ENCODE measurements around the gene PTPRE.

PTPRE gene

GRCh38 chr10:128067691-128068397 is 160.9 kb downstream of the PTPRE start:
- Histone ChIP-seq H3K4me3 (ENCODE audit: low read length in 2 of 2) (no peak overlapping the region), H3K4me1 (ENCODE audit: control insufficient read depth in 2 of 2, insufficient read depth in 2 of 2, low read length in 2 of 2) (peaks cover 7 to 18% of the 10 kb centered on the region in 2 donors), H3K9me3 (ENCODE audit: control insufficient read depth in 2 of 2, low read length in 2 of 2) (no peaks in the 10 kb centered on the region), H3K36me3 (ENCODE audit: control insufficient read depth in 2 of 2, insufficient read depth in 2 of 2, low read length in 2 of 2) (peaks cover 41 to 55% of the 10 kb centered on the region in 2 donors), H3K27me3 (ENCODE audit: control insufficient read depth in 2 of 2, insufficient read depth in 2 of 2, low read length in 2 of 2) (no peaks in the 10 kb centered on the region), H3K9ac (ENCODE audit: low read depth in 1 of 2, low read length in 2 of 2) (no peak overlapping the region), H3K27ac (ENCODE audit: low read depth in 2 of 2, low read length in 2 of 2) (no peak overlapping the region)

DNA sequence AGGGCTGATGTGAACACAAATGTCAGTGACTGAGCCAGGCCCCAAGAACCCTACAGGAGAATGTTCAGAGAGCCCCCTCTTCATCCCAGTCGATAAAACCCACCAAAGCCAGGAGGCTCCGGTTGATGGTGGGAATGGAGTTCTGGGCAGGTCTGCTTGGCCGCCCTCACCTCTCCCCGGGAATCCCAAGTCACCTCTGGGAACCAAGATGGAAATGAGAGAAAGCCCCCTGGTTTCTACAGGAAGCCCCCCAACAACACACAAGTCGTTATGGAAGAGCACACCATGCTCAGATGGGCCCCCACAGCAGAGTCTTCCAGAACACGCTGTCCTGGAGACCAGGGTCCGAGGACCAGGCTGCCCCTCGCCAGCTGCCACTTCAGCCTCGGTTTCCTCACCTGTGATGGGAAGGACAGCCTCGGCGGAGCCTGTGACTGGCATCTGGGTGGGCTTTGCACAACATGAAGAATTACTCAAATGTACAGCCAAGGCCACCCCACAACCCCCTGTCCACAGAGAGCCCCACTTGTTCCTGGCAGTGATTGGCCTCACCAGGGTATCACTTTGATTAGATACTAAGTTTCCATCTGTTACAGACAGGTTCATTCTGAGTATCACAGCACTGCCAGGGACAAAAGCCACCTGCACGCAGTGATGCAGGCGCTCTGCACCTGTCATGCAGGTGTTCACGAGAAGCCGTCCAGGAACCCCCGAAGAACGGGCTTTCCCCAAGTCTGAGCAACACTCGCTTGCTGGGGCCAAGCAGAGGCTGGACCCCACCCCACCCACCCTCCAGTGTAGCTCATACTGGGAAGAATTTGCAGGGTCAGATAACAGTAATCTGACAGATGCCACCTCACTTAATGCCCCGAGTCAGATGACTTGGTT is 161.7 kb downstream of the PTPRE start:
- Histone ChIP-seq H3K9ac (ENCODE audit: low read depth in 1 of 2, low read length in 2 of 2) (no peak overlapping the region), H3K9me3 (ENCODE audit: control insufficient read depth in 2 of 2, low read length in 2 of 2) (no peaks in the 10 kb centered on the region), H3K27me3 (ENCODE audit: control insufficient read depth in 2 of 2, insufficient read depth in 2 of 2, low read length in 2 of 2) (no peaks in the 10 kb centered on the region), H3K27ac (ENCODE audit: low read depth in 2 of 2, low read length in 2 of 2) (no peak overlapping the region), H3K36me3 (ENCODE audit: control insufficient read depth in 2 of 2, insufficient read depth in 2 of 2, low read length in 2 of 2) (peaks cover 49 to 63% of the 10 kb centered on the region in 2 donors), H3K4me1 (ENCODE audit: control insufficient read depth in 2 of 2, insufficient read depth in 2 of 2, low read length in 2 of 2) (peaks cover 7 to 13% of the 10 kb centered on the region in 2 donors), H3K4me3 (ENCODE audit: low read length in 2 of 2) (no peak overlapping the region)

- Histone ChIP-seq H3K9me3 (ENCODE audit: control insufficient read depth in 2 of 2, low read length in 2 of 2) (no peaks in the 10 kb centered on the region), H3K27me3 (ENCODE audit: control insufficient read depth in 2 of 2, insufficient read depth in 2 of 2, low read length in 2 of 2) (no peaks in the 10 kb centered on the region), H3K9ac (ENCODE audit: low read depth in 1 of 2, low read length in 2 of 2) (no peak overlapping the region), H3K36me3 (ENCODE audit: control insufficient read depth in 2 of 2, insufficient read depth in 2 of 2, low read length in 2 of 2) (peaks cover 55 to 67% of the 10 kb centered on the region in 2 donors), H3K4me3 (ENCODE audit: low read length in 2 of 2) (no peak overlapping the region), H3K27ac (ENCODE audit: low read depth in 2 of 2, low read length in 2 of 2) (no peak overlapping the region), H3K4me1 (ENCODE audit: control insufficient read depth in 2 of 2, insufficient read depth in 2 of 2, low read length in 2 of 2) (peaks cover under 1 to 4% of the 10 kb centered on the region in 2 donors)
Observed at GRCh38 chr10:128069351-128070051, 162.6 kb downstream of the PTPRE start.

GRCh38 chr10:128070161-128070560 is 163.3 kb downstream of the PTPRE start:
- no peak overlapping the region for H3K27ac ChIP-seq (ENCODE audit: low read depth in 2 of 2, low read length in 2 of 2)

GRCh38 chr10:128070721-128071416 is 164.0 kb downstream of the PTPRE start:
- no peak overlapping the region for H3K4me3 ChIP-seq (ENCODE audit: low read length in 2 of 2)
- no peaks in the 10 kb centered on the region for H3K27me3 ChIP-seq (ENCODE audit: control insufficient read depth in 2 of 2, insufficient read depth in 2 of 2, low read length in 2 of 2)
- no peaks in the 10 kb centered on the region for H3K9me3 ChIP-seq (ENCODE audit: control insufficient read depth in 2 of 2, low read length in 2 of 2)
- peaks cover 0 to 2% of the 10 kb centered on the region in 2 donors for H3K4me1 ChIP-seq (ENCODE audit: control insufficient read depth in 2 of 2, insufficient read depth in 2 of 2, low read length in 2 of 2)
- H3K9ac ChIP-seq (ENCODE audit: low read depth in 1 of 2, low read length in 2 of 2): no peak overlapping the region
- H3K27ac ChIP-seq (ENCODE audit: low read depth in 2 of 2, low read length in 2 of 2): no peak overlapping the region
- peaks cover 58 to 67% of the 10 kb centered on the region in 2 donors for H3K36me3 ChIP-seq (ENCODE audit: control insufficient read depth in 2 of 2, insufficient read depth in 2 of 2, low read length in 2 of 2)

More at GRCh38 chr10:128070161-128070560, 163.3 kb downstream of the PTPRE start:
- Histone ChIP-seq H3K36me3 (ENCODE audit: control insufficient read depth in 2 of 2, insufficient read depth in 2 of 2, low read length in 2 of 2) (peaks cover 58 to 69% of the 10 kb centered on the region in 2 donors), H3K4me3 (ENCODE audit: low read length in 2 of 2) (no peak overlapping the region), H3K9ac (ENCODE audit: low read depth in 1 of 2, low read length in 2 of 2) (no peak overlapping the region), H3K9me3 (ENCODE audit: control insufficient read depth in 2 of 2, low read length in 2 of 2) (no peaks in the 10 kb centered on the region), H3K27me3 (ENCODE audit: control insufficient read depth in 2 of 2, insufficient read depth in 2 of 2, low read length in 2 of 2) (no peaks in the 10 kb centered on the region), H3K4me1 (ENCODE audit: control insufficient read depth in 2 of 2, insufficient read depth in 2 of 2, low read length in 2 of 2) (peaks cover 0 to 2% of the 10 kb centered on the region in 2 donors)

DNA sequence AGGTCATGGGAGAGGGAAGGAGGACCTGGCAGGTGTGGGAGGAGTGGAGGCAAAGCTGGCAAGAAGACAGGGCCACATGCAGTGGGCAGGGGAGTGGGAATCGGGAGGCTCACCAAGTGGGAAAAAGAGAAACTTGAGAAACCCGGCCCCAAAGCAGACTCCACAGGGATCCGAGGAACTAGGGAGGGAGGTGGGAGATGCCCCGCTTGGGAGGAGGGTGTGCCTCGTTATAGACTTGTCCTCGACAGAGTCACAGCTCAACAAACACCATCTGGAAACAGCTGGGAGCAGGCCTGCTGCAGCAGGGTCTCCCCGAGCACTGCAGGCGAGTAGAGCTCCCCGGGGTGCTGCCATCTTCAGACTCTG is 164.5 kb downstream of the PTPRE start:
- H3K9ac ChIP-seq (ENCODE audit: low read depth in 1 of 2, low read length in 2 of 2): no peak overlapping the region
- peaks cover 58 to 67% of the 10 kb centered on the region in 2 donors for H3K36me3 ChIP-seq (ENCODE audit: control insufficient read depth in 2 of 2, insufficient read depth in 2 of 2, low read length in 2 of 2)
- H3K27ac ChIP-seq (ENCODE audit: low read depth in 2 of 2, low read length in 2 of 2): no peak overlapping the region
- H3K9me3 ChIP-seq (ENCODE audit: control insufficient read depth in 2 of 2, low read length in 2 of 2): no peaks in the 10 kb centered on the region
- H3K27me3 ChIP-seq (ENCODE audit: control insufficient read depth in 2 of 2, insufficient read depth in 2 of 2, low read length in 2 of 2): no peaks in the 10 kb centered on the region
- peaks cover 0 to 2% of the 10 kb centered on the region in 2 donors for H3K4me1 ChIP-seq (ENCODE audit: control insufficient read depth in 2 of 2, insufficient read depth in 2 of 2, low read length in 2 of 2)
- H3K4me3 ChIP-seq (ENCODE audit: low read length in 2 of 2): no peak overlapping the region

DNA sequence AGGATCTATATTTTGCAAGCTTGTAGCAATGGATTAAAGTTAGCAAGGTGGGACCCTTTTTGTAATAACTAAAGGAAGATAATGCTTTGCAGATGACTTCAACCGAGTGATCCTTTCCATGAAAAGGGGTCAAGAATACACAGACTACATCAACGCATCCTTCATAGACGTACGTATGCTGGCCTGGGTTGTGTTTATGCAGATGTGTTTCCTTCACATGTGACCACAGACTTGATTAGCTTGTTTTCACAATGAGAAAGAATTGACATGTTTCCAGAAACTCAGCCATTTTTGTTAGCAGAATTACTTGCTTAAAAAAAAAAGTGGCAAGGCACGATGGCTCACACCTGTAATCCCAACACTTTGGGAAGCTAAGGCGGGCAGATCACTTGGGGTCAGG is 165.1 kb downstream of the PTPRE start:
- peaks cover 0 to 2% of the 10 kb centered on the region in 2 donors for H3K4me1 ChIP-seq (ENCODE audit: control insufficient read depth in 2 of 2, insufficient read depth in 2 of 2, low read length in 2 of 2)
- H3K27ac ChIP-seq (ENCODE audit: low read depth in 2 of 2, low read length in 2 of 2): no peak overlapping the region
- H3K36me3 ChIP-seq (ENCODE audit: control insufficient read depth in 2 of 2, insufficient read depth in 2 of 2, low read length in 2 of 2): peaks cover 54 to 68% of the 10 kb centered on the region in 2 donors
- no peaks in the 10 kb centered on the region for H3K27me3 ChIP-seq (ENCODE audit: control insufficient read depth in 2 of 2, insufficient read depth in 2 of 2, low read length in 2 of 2)
- H3K4me3 ChIP-seq (ENCODE audit: low read length in 2 of 2): no peak overlapping the region
- H3K9me3 ChIP-seq (ENCODE audit: control insufficient read depth in 2 of 2, low read length in 2 of 2): no peaks in the 10 kb centered on the region
- no peak overlapping the region for H3K9ac ChIP-seq (ENCODE audit: low read depth in 1 of 2, low read length in 2 of 2)

DNA sequence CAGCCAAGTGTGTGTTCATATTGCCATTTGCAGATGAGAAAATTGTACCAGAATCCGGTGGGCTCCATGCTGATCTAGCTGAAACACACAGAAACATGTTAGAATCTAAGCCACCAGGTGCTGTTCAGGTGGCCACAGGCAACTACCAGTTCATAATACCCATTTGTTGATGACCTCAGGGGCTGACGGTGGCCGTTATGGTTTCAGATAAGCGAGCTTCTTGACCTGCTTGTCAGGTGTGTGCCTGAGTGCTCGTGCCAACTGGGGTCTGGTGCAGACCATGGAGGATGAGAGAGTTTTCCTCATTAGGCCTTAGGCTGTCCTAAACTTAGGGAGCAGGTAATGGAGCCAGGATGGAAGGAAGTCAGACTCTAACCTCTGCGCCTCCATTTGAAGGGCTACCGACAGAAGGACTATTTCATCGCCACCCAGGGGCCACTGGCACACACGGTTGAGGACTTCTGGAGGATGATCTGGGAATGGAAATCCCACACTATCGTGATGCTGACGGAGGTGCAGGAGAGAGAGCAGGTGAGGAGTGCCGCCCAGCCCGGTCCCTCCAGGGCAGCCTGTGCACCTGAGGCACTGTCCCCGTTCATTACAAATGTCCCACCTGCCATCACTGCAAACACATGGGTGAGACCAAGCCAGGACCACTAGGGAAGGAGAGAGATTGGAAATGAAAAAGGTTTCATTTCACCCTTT is 166.2 kb downstream of the PTPRE start:
- peaks cover 56 to 73% of the 10 kb centered on the region in 2 donors for H3K36me3 ChIP-seq (ENCODE audit: control insufficient read depth in 2 of 2, insufficient read depth in 2 of 2, low read length in 2 of 2)
- no peak overlapping the region for H3K27ac ChIP-seq (ENCODE audit: low read depth in 2 of 2, low read length in 2 of 2)

GRCh38 chr10:128073890-128074289 is 167.0 kb downstream of the PTPRE start:
- Histone ChIP-seq H3K9ac (ENCODE audit: low read depth in 1 of 2, low read length in 2 of 2) (no peak overlapping the region), H3K36me3 (ENCODE audit: control insufficient read depth in 2 of 2, insufficient read depth in 2 of 2, low read length in 2 of 2) (peaks cover 56 to 73% of the 10 kb centered on the region in 2 donors), H3K4me3 (ENCODE audit: low read length in 2 of 2) (no peak overlapping the region), H3K27me3 (ENCODE audit: control insufficient read depth in 2 of 2, insufficient read depth in 2 of 2, low read length in 2 of 2) (no peaks in the 10 kb centered on the region), H3K4me1 (ENCODE audit: control insufficient read depth in 2 of 2, insufficient read depth in 2 of 2, low read length in 2 of 2) (peaks cover 0 to 2% of the 10 kb centered on the region in 2 donors), H3K9me3 (ENCODE audit: control insufficient read depth in 2 of 2, low read length in 2 of 2) (no peaks in the 10 kb centered on the region), H3K27ac (ENCODE audit: low read depth in 2 of 2, low read length in 2 of 2) (no peak overlapping the region)

More for the DNA sequence above, 166.2 kb downstream of the PTPRE start:
- Histone ChIP-seq H3K4me3 (ENCODE audit: low read length in 2 of 2) (no peak overlapping the region), H3K9ac (ENCODE audit: low read depth in 1 of 2, low read length in 2 of 2) (no peak overlapping the region), H3K27me3 (ENCODE audit: control insufficient read depth in 2 of 2, insufficient read depth in 2 of 2, low read length in 2 of 2) (no peaks in the 10 kb centered on the region), H3K9me3 (ENCODE audit: control insufficient read depth in 2 of 2, low read length in 2 of 2) (no peaks in the 10 kb centered on the region), H3K4me1 (ENCODE audit: control insufficient read depth in 2 of 2, insufficient read depth in 2 of 2, low read length in 2 of 2) (peaks cover 0 to 2% of the 10 kb centered on the region in 2 donors)
